Dendritic cell treated with granulocyte-macrophage colony-stimulating factor and Interleukin-4, amounts not matched to agents 40 ng/mL and 50 ng/mL, for 4 days (primary cell): ENCODE data around the gene PRRT1.
A peak's percentile ranks its signal among the peaks of the same experiment; 100 is the strongest.
"Not testable (repeated sequence)": the region's sequence is repeated elsewhere in the genome, so short reads cannot be mapped to it uniquely, and the experiment has no call there.

Experiments
- H3K27ac Mint-ChIP-seq: one replicate; pipeline ENCODE4 v1.8.0; 2022; ENCODE audit warnings: mild to moderate bottlenecking, mixed read lengths
- H3K27me3 Mint-ChIP-seq: one replicate; pipeline ENCODE4 v1.8.0; 2022; ENCODE audit warnings: mild to moderate bottlenecking, mixed read lengths
- H3K36me3 Mint-ChIP-seq: one replicate; pipeline ENCODE4 v1.8.0; 2022; ENCODE audit warnings: low read depth, mixed read lengths
- H3K4me1 Mint-ChIP-seq: one replicate; pipeline ENCODE4 v1.8.0; 2022; ENCODE audit warnings: low read depth, mixed read lengths
- H3K4me3 Mint-ChIP-seq: one replicate; pipeline ENCODE4 v1.8.0; 2022; ENCODE audit warnings: mild to moderate bottlenecking, moderate library complexity, mixed read lengths
- H3K9me3 Mint-ChIP-seq: one replicate; pipeline ENCODE4 v1.8.0; 2022; ENCODE audit warnings: mixed read lengths
- intact Hi-C: fragments of 100-400 bp; cut with micrococcal nuclease; formaldehyde crosslinking; loops from one replicate; pipeline ENCODE4 v1.15.0; 2022

Gene PRRT1

DNA sequence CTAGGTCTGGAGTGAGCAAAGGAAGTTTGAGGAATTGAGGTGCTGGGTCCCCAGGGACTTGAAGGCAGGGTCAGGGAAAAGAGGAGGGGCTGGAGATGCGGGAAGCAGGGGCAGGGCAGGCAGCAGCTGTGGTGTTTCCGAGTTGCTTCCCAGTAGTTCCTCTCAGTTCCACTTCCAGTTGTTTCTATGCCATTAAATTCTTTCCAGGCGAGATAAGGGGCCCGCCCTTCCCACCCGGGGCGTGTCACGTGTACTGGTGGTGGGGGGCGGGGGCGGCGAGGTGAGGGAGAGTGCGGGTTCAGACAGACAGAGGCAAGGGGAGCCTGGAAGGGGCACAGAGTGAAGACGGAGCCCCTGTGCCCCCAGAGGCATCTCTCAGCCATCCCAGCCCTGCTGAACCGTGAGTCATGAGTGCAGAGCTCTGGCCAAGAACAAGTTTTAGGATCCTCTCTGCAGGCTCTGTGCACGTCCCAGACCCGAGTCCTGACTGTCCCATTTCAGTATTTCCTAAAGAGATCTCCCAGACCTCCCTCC is 43.6 kb downstream of the PRRT1 start:
- Mint-ChIP-seq H3K27me3 (peaks cover 63% of the 10 kb centered on the region), H3K9me3 (no peaks in the 10 kb centered on the region), H3K4me3 (no peak overlapping the region), H3K27ac (peak overlapping the region; percentile 47), H3K36me3 (peaks cover 24% of the 10 kb centered on the region), H3K4me1 (peaks cover 41% of the 10 kb centered on the region)
- intact Hi-C loops: no loop called here

DNA sequence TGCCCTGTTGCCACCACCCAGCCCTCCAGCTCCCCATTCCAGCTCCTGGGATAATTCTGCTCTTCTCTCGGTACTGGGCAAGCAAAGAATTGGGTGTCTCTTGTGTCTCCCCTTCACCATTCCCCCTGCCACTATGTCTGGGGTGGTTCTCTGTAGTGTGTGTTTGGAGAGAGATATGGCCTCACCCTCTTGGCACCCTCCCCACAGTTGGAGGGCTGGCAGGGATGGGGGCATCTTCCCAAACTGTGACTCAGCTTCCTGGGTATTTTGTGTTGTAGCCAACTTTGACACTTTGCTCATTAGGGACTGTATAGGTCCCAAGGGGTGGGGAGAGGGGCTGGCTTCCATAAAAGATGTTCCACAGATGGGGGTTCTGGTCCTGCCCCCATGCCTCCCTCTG is 44.3 kb downstream of the PRRT1 start:
- Mint-ChIP-seq H3K27me3 (peaks cover 67% of the 10 kb centered on the region), H3K4me1 (peaks cover 34% of the 10 kb centered on the region), H3K4me3 (no peak overlapping the region)

DNA sequence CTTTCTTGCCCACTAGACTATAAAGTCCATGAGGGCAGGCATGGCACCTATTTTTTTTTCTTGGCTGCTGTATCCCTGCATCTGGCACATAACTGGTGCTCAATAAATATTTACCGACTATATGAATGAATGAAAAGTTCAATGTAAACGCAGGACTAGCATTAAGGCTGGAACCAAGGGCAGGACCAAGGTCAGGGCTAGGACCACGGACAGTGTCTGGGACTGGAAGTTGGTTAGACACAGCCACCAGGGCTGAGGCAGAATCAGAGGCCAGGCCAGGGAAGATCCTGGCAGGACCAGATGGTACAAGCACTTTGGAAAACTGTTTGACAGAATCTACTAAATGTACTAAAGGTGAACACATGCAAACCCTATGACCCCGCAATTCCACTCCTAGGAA is 46.3 kb downstream of the PRRT1 start:
- H3K36me3 Mint-ChIP-seq: no peaks in the 10 kb centered on the region
- H3K9me3 Mint-ChIP-seq: no peaks in the 10 kb centered on the region
- no peak overlapping the region for H3K27ac Mint-ChIP-seq
- intact Hi-C loops: no loop called here
- H3K4me3 Mint-ChIP-seq: no peak overlapping the region
- peaks cover 31% of the 10 kb centered on the region for H3K4me1 Mint-ChIP-seq
- peaks cover 72% of the 10 kb centered on the region for H3K27me3 Mint-ChIP-seq

More for the DNA sequence above, 44.3 kb downstream of the PRRT1 start:
- Mint-ChIP-seq H3K27ac (no peak overlapping the region), H3K36me3 (peaks cover 16% of the 10 kb centered on the region), H3K9me3 (no peaks in the 10 kb centered on the region)
- intact Hi-C loops: no loop called here

GRCh38 chr6:32102255-32102654 is 49.5 kb downstream of the PRRT1 start:
- peaks cover 73% of the 10 kb centered on the region for H3K27me3 Mint-ChIP-seq

GRCh38 chr6:32100251-32100650 is 51.5 kb downstream of the PRRT1 start:
- H3K27ac Mint-ChIP-seq, intact Hi-C loops, H3K4me3 Mint-ChIP-seq, H3K36me3 Mint-ChIP-seq, H3K9me3 Mint-ChIP-seq: not testable (repeated sequence)
- Mint-ChIP-seq H3K27me3 (peaks cover 79% of the 10 kb centered on the region), H3K4me1 (peaks cover 11% of the 10 kb centered on the region)

More at GRCh38 chr6:32102255-32102654, 49.5 kb downstream of the PRRT1 start:
- Mint-ChIP-seq H3K4me1 (peaks cover 2% of the 10 kb centered on the region), H3K4me3 (no peak overlapping the region), H3K27ac (no peak overlapping the region), H3K9me3 (no peaks in the 10 kb centered on the region), H3K36me3 (no peaks in the 10 kb centered on the region)
- intact Hi-C loops: no loop called here
